ENCODE results near the gene OR2C1.

GRCh38 chr16:3363793-3364192 is 8.1 kb downstream of the OR2C1 start:
- TF ChIP-seq ZNF274 (IDR thresholded peaks at IDR 0.05; ENCODE audit: low read depth, low read length) (no peak), YY1 (IDR thresholded peaks at IDR 0.05; ENCODE audit: insufficient read depth, insufficient read length) (no peak), SUZ12 (IDR thresholded peaks at IDR 0.05; ENCODE audit: extremely low read depth, insufficient read depth, insufficient read length) (no peak)

All from NT2/D1 (cell line).